Activated CD4-positive, alpha-beta T cell treated with anti-CD3 and anti-CD28 coated beads for 4 hours (primary cell): ENCODE measurements around the gene CRYBA4.
A peak's percentile ranks its signal among the peaks of the same experiment; 100 is the strongest.

ENCODE experiments used
- DNase-seq, 2 donors: peaks; one replicate each; pipeline ENCODE4 v3.0.0-alpha.2; 2020

The CRYBA4 gene

DNA sequence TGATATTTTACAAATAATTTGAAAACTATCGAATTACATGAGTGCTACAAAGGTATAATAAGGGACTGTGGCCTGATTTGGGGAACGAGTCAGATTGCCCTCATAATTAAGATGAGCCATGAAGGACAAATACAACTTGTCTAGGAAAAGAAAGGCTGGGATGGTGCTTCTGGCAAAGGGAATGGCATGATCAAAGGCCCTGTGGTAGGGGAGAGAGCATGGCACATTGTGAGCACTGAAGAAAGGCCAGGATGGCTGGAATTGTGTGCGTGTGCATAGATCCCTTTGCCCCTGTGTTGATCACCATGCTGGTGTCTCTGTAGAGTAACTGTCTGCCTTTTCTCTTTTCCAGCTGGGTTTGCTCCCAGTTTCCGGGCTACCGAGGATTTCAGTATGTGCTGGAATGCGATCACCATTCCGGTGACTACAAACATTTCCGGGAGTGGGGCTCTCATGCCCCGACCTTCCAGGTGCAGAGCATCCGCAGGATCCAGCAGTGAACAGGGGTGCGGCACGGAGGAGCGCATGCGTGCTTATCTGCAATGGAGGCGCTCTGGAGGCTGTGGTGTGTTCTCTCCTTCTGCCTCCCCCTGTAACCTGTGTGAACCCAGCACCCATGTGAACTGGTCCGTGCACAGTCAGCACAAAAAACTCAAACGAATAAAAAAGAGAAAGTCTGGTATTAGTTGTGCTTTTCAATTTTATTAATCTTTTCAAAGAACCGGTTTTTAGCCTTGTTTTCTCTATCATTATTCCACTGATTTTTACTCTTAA, 8.4 kb downstream of the CRYBA4 start:
- no peak for DNase-seq

- DNase-seq = no peak
Measured at GRCh38 chr22:26631282-26631681, 9.5 kb downstream of the CRYBA4 start.

- DNase-seq = no peak
Measured at GRCh38 chr22:26632422-26633155, 10.8 kb downstream of the CRYBA4 start.

DNA sequence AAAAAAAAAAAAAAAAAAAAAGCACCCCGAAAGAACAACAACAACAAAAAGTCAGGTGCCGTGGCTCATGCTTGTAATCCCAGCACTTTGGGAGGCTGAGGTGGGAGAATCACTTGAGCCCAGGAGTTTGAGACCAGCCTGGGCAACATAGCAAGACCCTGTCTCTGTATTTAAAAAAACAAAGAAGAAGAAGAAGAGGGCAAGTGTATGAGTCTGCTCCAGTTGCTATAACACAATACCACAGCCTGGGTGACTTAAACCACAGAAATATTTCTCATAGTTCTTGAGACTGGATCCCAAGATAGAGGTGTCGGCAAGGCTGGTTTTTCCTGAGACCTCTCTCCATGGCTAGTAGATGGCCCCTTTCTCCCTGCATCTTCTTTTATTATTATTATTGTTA, 12.4 kb downstream of the CRYBA4 start:
- DNase-seq = no peak

DNA sequence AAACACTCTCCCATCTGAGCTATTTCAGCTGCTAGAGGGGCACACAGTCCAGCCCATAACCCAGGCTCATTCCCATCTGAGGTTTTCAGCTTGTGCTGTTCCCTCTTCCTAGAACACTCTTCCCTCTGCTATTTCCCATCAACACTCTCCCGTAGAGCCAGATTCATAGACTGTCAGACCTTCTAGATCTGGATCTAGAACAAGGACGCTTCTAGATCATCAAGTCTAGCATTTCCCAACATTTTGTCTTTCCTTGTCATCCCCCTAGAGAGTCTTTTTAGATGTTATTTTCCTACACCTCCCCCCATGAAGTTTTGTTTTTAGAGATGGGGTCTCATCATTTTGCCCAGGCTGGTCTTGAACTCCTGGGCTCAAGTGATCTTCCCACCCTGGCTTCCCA, 13.4 kb downstream of the CRYBA4 start:
- DNase-seq = no peak

- DNase-seq = no peak
Measured at GRCh38 chr22:26636296-26636695, 14.5 kb downstream of the CRYBA4 start.

DNA sequence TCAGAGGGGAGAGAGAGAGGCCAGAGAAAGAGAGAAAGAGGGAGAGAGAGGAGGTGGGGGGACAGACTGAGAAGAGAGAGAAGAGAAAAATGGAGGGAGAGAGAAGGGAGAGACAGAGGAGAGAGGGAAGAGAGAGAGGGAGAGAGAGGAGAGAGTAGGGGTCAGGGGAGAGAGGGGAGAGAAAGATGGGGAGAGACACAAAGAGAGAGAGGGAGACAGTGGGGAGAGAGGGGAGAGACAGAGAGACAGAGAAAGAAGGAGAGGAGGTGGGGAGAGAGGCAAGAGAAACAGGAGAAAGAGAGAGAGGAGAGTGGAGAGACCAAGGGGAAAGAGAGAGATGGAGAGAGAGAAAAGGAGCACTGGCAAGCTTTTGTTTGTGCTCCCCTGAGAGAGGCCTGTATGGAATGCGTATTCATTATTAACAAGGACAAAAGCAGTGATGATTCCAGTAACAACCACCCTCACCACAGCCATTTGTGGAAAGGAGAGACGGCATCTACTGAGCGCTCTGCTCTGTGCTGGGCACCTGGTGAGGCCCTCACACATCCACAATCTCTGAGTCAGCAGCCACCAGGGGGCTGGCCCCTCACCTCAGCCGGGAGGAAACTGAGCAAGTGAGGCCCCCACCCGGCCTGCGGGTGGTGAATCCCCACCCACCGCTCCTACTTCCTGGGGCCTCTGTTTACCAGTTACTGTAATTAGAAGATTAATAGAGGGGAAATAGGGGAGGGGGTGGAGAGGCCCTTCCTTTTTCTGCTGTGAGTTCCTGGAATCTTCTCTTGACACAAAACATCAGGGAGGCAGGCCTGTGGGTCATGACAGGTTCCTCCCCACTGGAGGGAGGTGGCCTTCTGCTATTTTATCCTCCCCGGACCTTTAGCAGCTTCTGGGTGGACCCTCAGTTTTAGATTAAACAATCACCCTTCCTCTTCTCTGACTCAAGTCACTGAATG, 21.0 kb downstream of the CRYBA4 start:
- DNase-seq = peak; percentile 76 to 78

DNA sequence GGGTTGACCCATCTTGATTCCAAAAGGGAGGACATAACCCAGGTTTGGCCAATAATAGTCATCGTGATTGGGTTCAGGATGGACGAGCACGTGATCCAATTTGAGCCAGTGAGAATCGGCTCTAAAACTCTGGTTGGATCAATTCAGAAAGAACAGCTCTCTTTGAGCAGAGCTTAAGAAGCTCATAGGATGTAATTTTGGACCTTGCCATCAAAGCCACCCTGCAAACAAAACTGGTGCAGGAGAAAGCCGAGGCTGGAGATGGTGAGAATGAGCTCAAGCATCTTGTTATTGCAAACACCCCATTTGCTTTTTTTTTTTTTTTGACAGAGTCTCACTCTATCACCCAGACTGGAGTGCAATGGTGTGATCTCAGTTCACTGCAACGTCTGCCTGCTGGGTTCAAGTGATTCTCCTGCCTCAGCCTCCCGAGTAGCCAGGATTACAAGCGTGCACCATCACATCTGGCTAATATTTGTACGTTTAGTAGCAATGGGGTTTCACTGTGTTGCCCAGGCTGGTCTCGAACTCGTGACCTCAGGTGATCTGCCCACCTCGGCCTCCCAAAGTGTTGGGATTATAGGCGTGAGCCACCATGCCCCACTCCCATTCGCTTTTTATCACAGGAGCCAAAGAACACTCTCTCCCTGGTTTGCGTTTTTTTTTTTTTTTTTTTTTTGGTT, 21.8 kb downstream of the CRYBA4 start:
- no peak for DNase-seq

DNA sequence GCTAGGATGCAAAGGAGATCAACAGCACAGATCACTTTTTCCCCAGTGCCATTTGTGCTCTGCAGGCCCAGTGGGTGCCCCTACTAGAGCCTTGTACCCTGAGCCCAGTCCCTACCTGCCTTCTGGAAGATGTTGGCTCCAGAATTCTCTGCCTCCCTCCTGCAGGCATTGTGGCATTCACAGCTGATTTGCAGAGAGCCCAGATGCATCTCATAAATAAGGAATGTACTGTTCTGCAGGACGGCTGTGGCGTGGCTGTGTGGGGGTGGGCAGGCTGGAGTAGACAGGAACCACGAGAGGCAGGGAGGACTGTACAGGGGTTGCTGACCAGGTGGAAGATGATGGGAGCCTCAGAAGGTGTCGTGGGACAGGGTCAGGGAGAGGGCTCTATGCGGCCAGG, 24.4 kb downstream of the CRYBA4 start:
- DNase-seq = no peak

- DNase-seq = peak; percentile 29 to 34
Measured at GRCh38 chr22:26648011-26648497, 26.3 kb downstream of the CRYBA4 start.

GRCh38 chr22:26648528-26649388, 27.0 kb downstream of the CRYBA4 start:
- DNase-seq = no peak

GRCh38 chr22:26650722-26651421, 29.1 kb downstream of the CRYBA4 start:
- DNase-seq = no peak

DNA sequence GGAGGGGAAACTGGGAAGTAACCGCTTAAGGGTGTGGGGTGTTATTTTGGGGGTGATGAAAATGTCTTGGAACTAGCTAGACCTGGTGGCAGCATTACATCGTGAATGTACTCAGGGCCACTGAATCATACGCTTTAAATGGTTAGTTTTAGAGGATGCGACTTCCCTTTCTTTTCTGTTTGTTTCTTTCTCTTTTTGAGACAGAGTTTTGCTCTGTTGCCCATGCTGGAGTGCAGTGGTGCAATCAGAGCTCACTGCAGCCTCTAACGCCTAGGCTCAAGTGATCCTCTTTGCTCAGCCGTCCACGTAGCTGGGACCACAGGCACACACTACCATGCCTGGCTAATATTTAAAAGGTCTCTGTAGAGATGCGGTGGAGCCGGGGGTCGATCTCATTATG, 30.1 kb downstream of the CRYBA4 start:
- no peak for DNase-seq

DNA sequence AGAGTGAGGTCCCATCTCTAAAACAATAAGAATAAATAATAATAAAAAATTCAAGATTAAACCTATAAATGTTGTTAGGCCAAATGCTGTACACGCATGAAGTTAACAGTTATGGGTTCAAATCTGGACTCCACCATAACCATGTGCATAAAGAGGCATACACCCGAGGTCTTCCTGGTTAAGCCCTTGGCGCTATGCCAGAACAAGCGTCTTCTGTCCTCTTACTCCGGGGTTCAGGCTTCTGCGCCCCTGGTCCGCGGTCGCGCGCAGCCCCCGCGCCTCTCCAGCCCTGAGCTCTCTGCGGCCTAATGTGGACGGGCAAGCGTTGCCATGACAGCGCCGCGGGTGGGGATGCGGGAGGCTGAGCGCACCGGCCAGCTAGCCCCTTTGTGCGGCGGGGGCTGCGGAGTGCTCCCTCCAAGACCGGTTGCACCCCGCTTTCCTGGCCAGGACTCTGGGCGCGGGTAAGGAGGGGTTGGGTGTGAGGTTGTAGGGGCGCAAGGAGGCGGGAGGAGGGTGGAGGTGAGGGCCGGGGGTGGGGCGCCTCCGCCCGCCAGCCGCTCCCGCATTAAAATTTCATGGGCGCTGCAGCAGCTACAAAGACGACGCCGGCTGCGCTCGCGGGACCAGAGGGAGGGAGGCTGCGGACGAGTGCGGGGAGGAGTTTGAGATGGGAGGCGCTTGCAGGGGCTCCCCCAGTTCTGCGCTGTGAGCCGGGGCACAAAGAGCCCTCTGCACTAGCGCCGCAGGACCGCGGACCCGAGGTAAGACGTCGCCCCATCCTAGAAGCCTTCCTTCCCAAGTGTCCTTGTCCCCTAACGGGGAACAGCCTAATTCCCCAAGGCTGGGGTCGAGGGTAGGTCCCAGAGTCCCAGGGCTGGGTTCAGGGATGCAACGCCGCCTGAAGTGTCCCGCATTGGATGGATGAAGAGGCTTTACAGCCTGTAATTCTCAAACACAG, 35.4 kb downstream of the CRYBA4 start, which contains the start of gene MIAT:
TSS of gene MIAT (plus strand) at position 698 of the 961 bp plus-strand sequence.
- peak; percentile 62 to 63 for DNase-seq

DNA sequence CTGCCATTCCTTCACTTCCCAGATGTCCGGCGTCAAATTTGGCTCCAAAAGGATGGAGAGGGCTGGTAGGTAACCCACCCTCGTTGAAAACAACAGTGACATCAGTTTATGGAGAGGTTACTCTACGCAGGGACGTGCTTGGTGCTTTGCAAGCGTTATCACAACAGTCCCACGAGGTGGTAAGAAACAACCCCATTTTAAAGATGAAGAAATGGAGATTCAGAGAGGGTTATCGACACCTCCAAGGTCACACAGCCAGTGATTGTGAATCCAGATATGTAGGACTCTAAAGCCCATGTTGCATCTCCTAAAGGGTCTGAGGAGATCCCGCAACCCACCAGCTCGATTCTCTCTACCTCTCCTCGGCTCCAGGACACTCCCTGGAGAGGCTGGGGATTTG, 36.4 kb downstream of the CRYBA4 start:
- no peak for DNase-seq

- DNase-seq = peak; percentile 83 to 88
Measured at GRCh38 chr22:26658671-26659478, 37.1 kb downstream of the CRYBA4 start.

GRCh38 chr22:26660356-26660755, 38.6 kb downstream of the CRYBA4 start:
- no peak for DNase-seq

GRCh38 chr22:26660961-26661578, 39.3 kb downstream of the CRYBA4 start:
- no peak for DNase-seq
